Sigmoid colon (tissue), 4 donors: ENCODE measurements around the gene FBXO21.

ENCODE experiments used
- EP300 ChIP-seq, 4 donors: sonication (generic); formaldehyde crosslinking; IDR thresholded peaks; one replicate each; pipeline ENCODE4 v1.6.1; 2017; ENCODE audit warnings: antibody characterized with exemption in 4 of 4
- POLR2A ChIP-seq, 2 donors: fragments of 450-650 bp; IDR thresholded peaks; one replicate each; pipeline ENCODE4 v1.6.1; 2016; ENCODE audit warnings: antibody characterized with exemption in 2 of 2, mild to moderate bottlenecking in 2 of 2, moderate library complexity in 2 of 2
- POLR2AphosphoS5 ChIP-seq, 4 donors: sonication (generic); formaldehyde crosslinking; IDR thresholded peaks; one replicate each; pipeline ENCODE4 v1.6.1; 2017; ENCODE audit warnings: antibody characterized with exemption in 4 of 4
- TF ChIP-seq, protein P1 (sequence below), 4 experiments: fragments of 450-650 bp in 3 of 4; fragments of 200-600 bp in 1 of 4; IDR thresholded peaks; one replicate each; pipeline ENCODE4 v1.5.1; 2016 to 2019; ENCODE audit warnings: antibody characterized with exemption in 4 of 4, mild to moderate bottlenecking in 3 of 4, moderate library complexity in 2 of 4

DNA sequence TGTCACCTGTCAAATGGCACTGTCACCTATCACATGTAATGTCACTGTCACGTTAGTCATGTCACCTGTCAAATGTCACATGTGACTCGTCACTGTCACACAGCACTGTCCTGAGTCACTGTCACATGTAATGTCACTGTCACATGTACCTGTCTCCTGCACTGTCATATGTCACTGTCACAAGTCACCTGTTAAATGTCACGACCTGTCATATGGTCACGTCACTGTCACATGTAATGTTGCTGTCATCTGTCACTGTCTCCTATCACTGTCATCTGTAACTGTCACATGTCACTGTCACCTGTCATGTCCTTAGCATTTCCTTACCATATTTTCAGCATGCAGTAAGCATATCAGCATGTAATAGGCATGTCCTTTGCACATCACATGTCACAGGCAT, 63.9 kb downstream of the FBXO21 start:
- TF ChIP-seq POLR2A (IDR thresholded peaks at IDR 0.05): no peak
- TF ChIP-seq EP300 (IDR thresholded peaks at IDR 0.05): no peak
- TF ChIP-seq, protein P1, sequence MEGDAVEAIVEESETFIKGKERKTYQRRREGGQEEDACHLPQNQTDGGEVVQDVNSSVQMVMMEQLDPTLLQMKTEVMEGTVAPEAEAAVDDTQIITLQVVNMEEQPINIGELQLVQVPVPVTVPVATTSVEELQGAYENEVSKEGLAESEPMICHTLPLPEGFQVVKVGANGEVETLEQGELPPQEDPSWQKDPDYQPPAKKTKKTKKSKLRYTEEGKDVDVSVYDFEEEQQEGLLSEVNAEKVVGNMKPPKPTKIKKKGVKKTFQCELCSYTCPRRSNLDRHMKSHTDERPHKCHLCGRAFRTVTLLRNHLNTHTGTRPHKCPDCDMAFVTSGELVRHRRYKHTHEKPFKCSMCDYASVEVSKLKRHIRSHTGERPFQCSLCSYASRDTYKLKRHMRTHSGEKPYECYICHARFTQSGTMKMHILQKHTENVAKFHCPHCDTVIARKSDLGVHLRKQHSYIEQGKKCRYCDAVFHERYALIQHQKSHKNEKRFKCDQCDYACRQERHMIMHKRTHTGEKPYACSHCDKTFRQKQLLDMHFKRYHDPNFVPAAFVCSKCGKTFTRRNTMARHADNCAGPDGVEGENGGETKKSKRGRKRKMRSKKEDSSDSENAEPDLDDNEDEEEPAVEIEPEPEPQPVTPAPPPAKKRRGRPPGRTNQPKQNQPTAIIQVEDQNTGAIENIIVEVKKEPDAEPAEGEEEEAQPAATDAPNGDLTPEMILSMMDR (IDR thresholded peaks at IDR 0.05): no peak
- TF ChIP-seq POLR2AphosphoS5 (IDR thresholded peaks at IDR 0.05): peak; percentile 51 to 99 (median 96)
